ENCODE data around the gene ANGPTL8. TPM values are rescaled to one million over a fixed set of nuclear protein-coding genes. Genes with fewer than 3 reads are reported as not detected.
A peak's percentile ranks its signal among the peaks of the same experiment; 100 is the strongest.

Gene ANGPTL8
- total and polyA plus RNA-seq, 2 of the 13 experiments (the other 11 are each of a cell fraction or from before 2014, with no cell fraction given), result 27.3 to 243 TPM

GRCh38 chr19:11263726-11264125, 24.3 kb downstream of the ANGPTL8 start:
- TF ChIP-seq, protein P1, sequence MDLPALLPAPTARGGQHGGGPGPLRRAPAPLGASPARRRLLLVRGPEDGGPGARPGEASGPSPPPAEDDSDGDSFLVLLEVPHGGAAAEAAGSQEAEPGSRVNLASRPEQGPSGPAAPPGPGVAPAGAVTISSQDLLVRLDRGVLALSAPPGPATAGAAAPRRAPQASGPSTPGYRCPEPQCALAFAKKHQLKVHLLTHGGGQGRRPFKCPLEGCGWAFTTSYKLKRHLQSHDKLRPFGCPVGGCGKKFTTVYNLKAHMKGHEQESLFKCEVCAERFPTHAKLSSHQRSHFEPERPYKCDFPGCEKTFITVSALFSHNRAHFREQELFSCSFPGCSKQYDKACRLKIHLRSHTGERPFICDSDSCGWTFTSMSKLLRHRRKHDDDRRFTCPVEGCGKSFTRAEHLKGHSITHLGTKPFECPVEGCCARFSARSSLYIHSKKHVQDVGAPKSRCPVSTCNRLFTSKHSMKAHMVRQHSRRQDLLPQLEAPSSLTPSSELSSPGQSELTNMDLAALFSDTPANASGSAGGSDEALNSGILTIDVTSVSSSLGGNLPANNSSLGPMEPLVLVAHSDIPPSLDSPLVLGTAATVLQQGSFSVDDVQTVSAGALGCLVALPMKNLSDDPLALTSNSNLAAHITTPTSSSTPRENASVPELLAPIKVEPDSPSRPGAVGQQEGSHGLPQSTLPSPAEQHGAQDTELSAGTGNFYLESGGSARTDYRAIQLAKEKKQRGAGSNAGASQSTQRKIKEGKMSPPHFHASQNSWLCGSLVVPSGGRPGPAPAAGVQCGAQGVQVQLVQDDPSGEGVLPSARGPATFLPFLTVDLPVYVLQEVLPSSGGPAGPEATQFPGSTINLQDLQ (CRISPR knock-in tag; IDR thresholded peaks at IDR 0.05), result no peak
- no peak for TF ChIP-seq ZSCAN20 (CRISPR knock-in tag; IDR thresholded peaks at IDR 0.05; ENCODE audit: borderline replicate concordance)
- TF ChIP-seq CHD4 (IDR thresholded peaks at IDR 0.05; ENCODE audit: borderline replicate concordance, low read length), result 0 out of 2 replicates have a peak, but pooled peaks have one; percentile 37
- 0 out of 2 replicates have a peak, but pooled peaks have one; percentile 5 for TF ChIP-seq ZNF333 (CRISPR knock-in tag; IDR thresholded peaks at IDR 0.05; ENCODE audit: borderline replicate concordance)
- no peak for TF ChIP-seq FOSL2 (CRISPR knock-in tag; IDR thresholded peaks at IDR 0.05)
- TF ChIP-seq HNRNPL (IDR thresholded peaks at IDR 0.05; ENCODE audit: low read depth, low read length), result no peak
- no peak for TF ChIP-seq RXRB (CRISPR knock-in tag; IDR thresholded peaks at IDR 0.05; ENCODE audit: borderline replicate concordance)
- TF ChIP-seq PLRG1 (conservative IDR thresholded peaks at IDR 0.05), result no peak
- TF ChIP-seq, protein P2, sequence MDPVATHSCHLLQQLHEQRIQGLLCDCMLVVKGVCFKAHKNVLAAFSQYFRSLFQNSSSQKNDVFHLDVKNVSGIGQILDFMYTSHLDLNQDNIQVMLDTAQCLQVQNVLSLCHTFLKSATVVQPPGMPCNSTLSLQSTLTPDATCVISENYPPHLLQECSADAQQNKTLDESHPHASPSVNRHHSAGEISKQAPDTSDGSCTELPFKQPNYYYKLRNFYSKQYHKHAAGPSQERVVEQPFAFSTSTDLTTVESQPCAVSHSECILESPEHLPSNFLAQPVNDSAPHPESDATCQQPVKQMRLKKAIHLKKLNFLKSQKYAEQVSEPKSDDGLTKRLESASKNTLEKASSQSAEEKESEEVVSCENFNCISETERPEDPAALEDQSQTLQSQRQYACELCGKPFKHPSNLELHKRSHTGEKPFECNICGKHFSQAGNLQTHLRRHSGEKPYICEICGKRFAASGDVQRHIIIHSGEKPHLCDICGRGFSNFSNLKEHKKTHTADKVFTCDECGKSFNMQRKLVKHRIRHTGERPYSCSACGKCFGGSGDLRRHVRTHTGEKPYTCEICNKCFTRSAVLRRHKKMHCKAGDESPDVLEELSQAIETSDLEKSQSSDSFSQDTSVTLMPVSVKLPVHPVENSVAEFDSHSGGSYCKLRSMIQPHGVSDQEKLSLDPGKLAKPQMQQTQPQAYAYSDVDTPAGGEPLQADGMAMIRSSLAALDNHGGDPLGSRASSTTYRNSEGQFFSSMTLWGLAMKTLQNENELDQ (CRISPR knock-in tag; IDR thresholded peaks at IDR 0.05; ENCODE audit: borderline replicate concordance), result no peak
- TF ChIP-seq TFDP2 (CRISPR knock-in tag; IDR thresholded peaks at IDR 0.05), result no peak
- ATAC-seq (no peak), DNase-seq (ENCODE audit: low spot score) (no peak), FAIRE-seq (no peak)
- no TSS peak for BruUV-seq (replicated peaks)
- WGBS (ENCODE audit: low lambda C conversion rate), result 74% methylated on average over 6 of the region's 6 CpGs
- intact Hi-C loops (cut with micrococcal nuclease; ENCODE audit: unreplicated experiment), result loop anchor here (2.0 kb wide), 1 partner anchor 21 kb away; no protein-coding TSS in a partner anchor
- H3K36me3 ChIP-seq (replicated peaks in 1 of 2; ENCODE audit: control insufficient read depth in 1 of 2, insufficient read depth in 2 of 2, low read length in 2 of 2), result no peaks in the 10 kb centered on the region
- H3K4me1 ChIP-seq (ENCODE audit: insufficient read depth, low read length), result peaks cover 71% of the 10 kb centered on the region
- H3K9ac ChIP-seq (ENCODE audit: insufficient read depth, low read depth, low read length), result no peak overlapping the region
- ChIA-PET CTCF (ENCODE audit: low intra/inter-chr PET ratio, low total read pairs) (no interaction called here), POLR2A (interaction anchor here (1.2 to 2.6 kb wide), 2 partner anchors 28 to 111 kb away, joined by 3 to 12 read pairs; partner anchors contain the start of gene SWSAP1)
- no peak overlapping the region for H3K27ac ChIP-seq (ENCODE audit: extremely low read length, insufficient read depth, low read length)
- no peaks in the 10 kb centered on the region for H3K79me2 ChIP-seq (ENCODE audit: insufficient read depth, low read length)
- H3K27me3 ChIP-seq (ENCODE audit: control insufficient read depth in 1 of 2, insufficient read depth in 2 of 2, low read length in 2 of 2), result peaks cover 0 to 2% of the 10 kb centered on the region in 2 experiments; a peak in 1 of 5 replicates
- H3K4me2 ChIP-seq (ENCODE audit: low read depth, low read length), result no peak overlapping the region
- H3K4me3 ChIP-seq (replicated peaks in 1 of 3; ENCODE audit: insufficient read depth in 1 of 3, low read depth in 2 of 3, low read length in 3 of 3), result no peak overlapping the region
- H4K20me1 ChIP-seq (ENCODE audit: insufficient read depth, low read length), result no peaks in the 10 kb centered on the region
- no peaks in the 10 kb centered on the region for H3K9me3 ChIP-seq (ENCODE audit: low read length)
- no peak overlapping the region for H2AFZ ChIP-seq (ENCODE audit: low read length)
- in situ Hi-C loops (cut with HindIII; ENCODE audit: extremely low pct_ligation_motif_present, low pct_unique_long_range_greater_than_20kb), result no loop called here

All from HepG2 (cell line).